ENCODE results near the gene HLX. TPM values are rescaled to one million over a fixed set of nuclear protein-coding genes. Genes with fewer than 3 reads are reported as not detected.

HLX gene
- total and polyA plus RNA-seq, 2 of the 13 experiments (the other 11 are each of a cell fraction or from before 2014, with no cell fraction given), result 0.30 to 0.35 TPM

DNA sequence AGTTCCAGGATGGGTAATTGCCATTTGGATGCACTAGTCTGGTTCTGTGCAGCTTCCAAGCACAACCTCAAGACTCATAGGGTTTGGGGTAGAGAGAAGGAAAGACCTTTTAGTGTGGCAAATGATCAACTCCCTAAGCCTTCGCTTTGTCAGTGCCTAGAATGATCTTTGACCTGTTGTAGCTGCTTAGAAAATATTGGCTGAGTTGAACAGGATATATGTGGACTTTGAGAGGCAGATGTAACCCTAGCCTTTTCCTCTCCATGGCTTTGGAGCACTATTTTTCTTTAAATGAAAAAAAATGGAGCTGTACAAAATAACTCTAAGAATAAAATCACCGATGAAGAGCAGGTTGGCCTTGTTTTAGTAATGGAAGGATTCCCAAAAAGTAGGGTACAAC is 41.7 kb downstream of the HLX start (continued):
- TF ChIP-seq, protein P1, sequence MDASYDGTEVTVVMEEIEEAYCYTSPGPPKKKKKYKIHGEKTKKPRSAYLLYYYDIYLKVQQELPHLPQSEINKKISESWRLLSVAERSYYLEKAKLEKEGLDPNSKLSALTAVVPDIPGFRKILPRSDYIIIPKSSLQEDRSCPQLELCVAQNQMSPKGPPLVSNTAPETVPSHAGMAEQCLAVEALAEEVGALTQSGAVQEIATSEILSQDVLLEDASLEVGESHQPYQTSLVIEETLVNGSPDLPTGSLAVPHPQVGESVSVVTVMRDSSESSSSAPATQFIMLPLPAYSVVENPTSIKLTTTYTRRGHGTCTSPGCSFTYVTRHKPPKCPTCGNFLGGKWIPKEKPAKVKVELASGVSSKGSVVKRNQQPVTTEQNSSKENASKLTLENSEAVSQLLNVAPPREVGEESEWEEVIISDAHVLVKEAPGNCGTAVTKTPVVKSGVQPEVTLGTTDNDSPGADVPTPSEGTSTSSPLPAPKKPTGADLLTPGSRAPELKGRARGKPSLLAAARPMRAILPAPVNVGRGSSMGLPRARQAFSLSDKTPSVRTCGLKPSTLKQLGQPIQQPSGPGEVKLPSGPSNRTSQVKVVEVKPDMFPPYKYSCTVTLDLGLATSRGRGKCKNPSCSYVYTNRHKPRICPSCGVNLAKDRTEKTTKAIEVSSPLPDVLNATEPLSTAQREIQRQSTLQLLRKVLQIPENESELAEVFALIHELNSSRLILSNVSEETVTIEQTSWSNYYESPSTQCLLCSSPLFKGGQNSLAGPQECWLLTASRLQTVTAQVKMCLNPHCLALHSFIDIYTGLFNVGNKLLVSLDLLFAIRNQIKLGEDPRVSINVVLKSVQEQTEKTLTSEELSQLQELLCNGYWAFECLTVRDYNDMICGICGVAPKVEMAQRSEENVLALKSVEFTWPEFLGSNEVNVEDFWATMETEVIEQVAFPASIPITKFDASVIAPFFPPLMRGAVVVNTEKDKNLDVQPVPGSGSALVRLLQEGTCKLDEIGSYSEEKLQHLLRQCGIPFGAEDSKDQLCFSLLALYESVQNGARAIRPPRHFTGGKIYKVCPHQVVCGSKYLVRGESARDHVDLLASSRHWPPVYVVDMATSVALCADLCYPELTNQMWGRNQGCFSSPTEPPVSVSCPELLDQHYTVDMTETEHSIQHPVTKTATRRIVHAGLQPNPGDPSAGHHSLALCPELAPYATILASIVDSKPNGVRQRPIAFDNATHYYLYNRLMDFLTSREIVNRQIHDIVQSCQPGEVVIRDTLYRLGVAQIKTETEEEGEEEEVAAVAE (CRISPR knock-in tag; IDR thresholded peaks at IDR 0.05; ENCODE audit: borderline replicate concordance), result no peak
- TF ChIP-seq SIX1 (CRISPR knock-in tag; IDR thresholded peaks at IDR 0.05; ENCODE audit: borderline replicate concordance) (peak; percentile 96), ZNF703 (CRISPR knock-in tag; IDR thresholded peaks at IDR 0.05; ENCODE audit: borderline replicate concordance) (no peak), SOX13 (IDR thresholded peaks at IDR 0.05) (no peak), SOX13 (CRISPR knock-in tag; conservative IDR thresholded peaks at IDR 0.05 in 1 of 2, IDR thresholded peaks at IDR 0.05 in 1 of 2) (peak in 1 of 2 experiments; percentile 40; a peak in 1 of 4 replicates), ELF1 (CRISPR knock-in tag; IDR thresholded peaks at IDR 0.05) (no peak), ZNF850 (CRISPR knock-in tag; conservative IDR thresholded peaks at IDR 0.05) (no peak), ZFP36 (IDR thresholded peaks at IDR 0.05; ENCODE audit: borderline replicate concordance, low read depth, low read length, partially characterized antibody) (no peak), EHMT2 (IDR thresholded peaks at IDR 0.05; ENCODE audit: borderline replicate concordance, low read depth, low read length) (peak; percentile 46; the same call in 1 of the 2 replicates), ZNF782 (CRISPR knock-in tag; IDR thresholded peaks at IDR 0.05; ENCODE audit: borderline replicate concordance) (no peak), MIXL1 (CRISPR knock-in tag; IDR thresholded peaks at IDR 0.05) (0 out of 2 replicates have a peak, but pooled peaks have one; percentile 45), HMG20A (CRISPR knock-in tag; IDR thresholded peaks at IDR 0.05; ENCODE audit: borderline replicate concordance) (peak; percentile 32; the same call in 1 of the 2 replicates), NR2F1 (CRISPR knock-in tag; IDR thresholded peaks at IDR 0.05) (peak in 1 of 2 experiments; percentile 56; a peak in 2 of 4 replicates), ZNF230 (CRISPR knock-in tag; IDR thresholded peaks at IDR 0.05) (no peak), ZNF430 (CRISPR knock-in tag; IDR thresholded peaks at IDR 0.05) (no peak), ZNF333 (CRISPR knock-in tag; IDR thresholded peaks at IDR 0.05; ENCODE audit: borderline replicate concordance) (no peak)
- TF ChIP-seq, protein P2, sequence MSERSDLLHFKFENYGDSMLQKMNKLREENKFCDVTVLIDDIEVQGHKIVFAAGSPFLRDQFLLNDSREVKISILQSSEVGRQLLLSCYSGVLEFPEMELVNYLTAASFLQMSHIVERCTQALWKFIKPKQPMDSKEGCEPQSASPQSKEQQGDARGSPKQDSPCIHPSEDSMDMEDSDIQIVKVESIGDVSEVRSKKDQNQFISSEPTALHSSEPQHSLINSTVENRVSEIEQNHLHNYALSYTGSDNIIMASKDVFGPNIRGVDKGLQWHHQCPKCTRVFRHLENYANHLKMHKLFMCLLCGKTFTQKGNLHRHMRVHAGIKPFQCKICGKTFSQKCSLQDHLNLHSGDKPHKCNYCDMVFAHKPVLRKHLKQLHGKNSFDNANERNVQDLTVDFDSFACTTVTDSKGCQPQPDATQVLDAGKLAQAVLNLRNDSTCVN (CRISPR knock-in tag; IDR thresholded peaks at IDR 0.05; ENCODE audit: borderline replicate concordance), result no peak
- TF ChIP-seq, protein P3, sequence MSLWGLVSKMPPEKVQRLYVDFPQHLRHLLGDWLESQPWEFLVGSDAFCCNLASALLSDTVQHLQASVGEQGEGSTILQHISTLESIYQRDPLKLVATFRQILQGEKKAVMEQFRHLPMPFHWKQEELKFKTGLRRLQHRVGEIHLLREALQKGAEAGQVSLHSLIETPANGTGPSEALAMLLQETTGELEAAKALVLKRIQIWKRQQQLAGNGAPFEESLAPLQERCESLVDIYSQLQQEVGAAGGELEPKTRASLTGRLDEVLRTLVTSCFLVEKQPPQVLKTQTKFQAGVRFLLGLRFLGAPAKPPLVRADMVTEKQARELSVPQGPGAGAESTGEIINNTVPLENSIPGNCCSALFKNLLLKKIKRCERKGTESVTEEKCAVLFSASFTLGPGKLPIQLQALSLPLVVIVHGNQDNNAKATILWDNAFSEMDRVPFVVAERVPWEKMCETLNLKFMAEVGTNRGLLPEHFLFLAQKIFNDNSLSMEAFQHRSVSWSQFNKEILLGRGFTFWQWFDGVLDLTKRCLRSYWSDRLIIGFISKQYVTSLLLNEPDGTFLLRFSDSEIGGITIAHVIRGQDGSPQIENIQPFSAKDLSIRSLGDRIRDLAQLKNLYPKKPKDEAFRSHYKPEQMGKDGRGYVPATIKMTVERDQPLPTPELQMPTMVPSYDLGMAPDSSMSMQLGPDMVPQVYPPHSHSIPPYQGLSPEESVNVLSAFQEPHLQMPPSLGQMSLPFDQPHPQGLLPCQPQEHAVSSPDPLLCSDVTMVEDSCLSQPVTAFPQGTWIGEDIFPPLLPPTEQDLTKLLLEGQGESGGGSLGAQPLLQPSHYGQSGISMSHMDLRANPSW (CRISPR knock-in tag; IDR thresholded peaks at IDR 0.05; ENCODE audit: borderline replicate concordance), result no peak

Measured in HepG2 (cell line).